ENCODE data around the gene CHMP4B.

GRCh38 chr20:33767777-33768138 is 43.4 kb upstream of the CHMP4B start:
- TF ChIP-seq CTCF (IDR thresholded peaks at IDR 0.05; ENCODE audit: low read depth, low read length, poor library complexity, severe bottlenecking), result no peak
- TF ChIP-seq EZH2phosphoT487 (IDR thresholded peaks at IDR 0.05; ENCODE audit: borderline replicate concordance, low read length), result no peak
